ENCODE data around the gene KLRC3. TPM values are rescaled to one million over a fixed set of nuclear protein-coding genes. Genes with fewer than 3 reads are reported as not detected.

KLRC3 gene
- total RNA-seq (ENCODE audit: low replicate concordance): not detected in 2 replicates

GRCh38 chr12:10420334-10420733 lies at the start of gene KLRC3:
Gene KLRC3 (minus strand): TSS chr12:10420595. CDS start chr12:10420550, 45 bp downstream.

GRCh38 chr12:10453156-10453555 lies 32.8 kb upstream of the KLRC3 start, which contains the start of gene KLRC1:
Gene KLRC1 (minus strand): TSS chr12:10453377. CDS start chr12:10451156, 2,221 bp downstream.

GRCh38 chr12:10435816-10436215 lies 15.4 kb upstream of the KLRC3 start, which contains the start of gene KLRC2:
Gene KLRC2 (minus strand): TSS chr12:10436010. CDS start chr12:10435986, 24 bp downstream.

GRCh38 chr12:10409392-10409791 lies 11.0 kb downstream of the KLRC3 start, which contains the start of gene KLRC4:
Gene KLRC4 (minus strand): TSS chr12:10409757. CDS start chr12:10409575, 182 bp downstream.

GRCh38 chr12:10389904-10390303 lies 30.5 kb downstream of the KLRC3 start, which contains the start of gene KLRK1:
Gene KLRK1 (minus strand): TSS chr12:10390041. CDS start chr12:10388810, 1,231 bp downstream.

Other genes starting within 250 kb of the KLRC3 start
- gene OLR1, start 248.5 kb downstream of the KLRC3 start, total RNA-seq (ENCODE audit: low replicate concordance): not detected in 2 replicates
- gene TMEM52B, start 241.6 kb downstream of the KLRC3 start, total RNA-seq (ENCODE audit: low replicate concordance): not detected in 2 replicates
- gene GABARAPL1, start 207.7 kb downstream of the KLRC3 start, total RNA-seq (ENCODE audit: low replicate concordance): 44.0 and 72.3 TPM in 2 replicates
- under 0.01 TPM in 2 replicates for gene KLRD1, start 112.7 kb downstream of the KLRC3 start, total RNA-seq (ENCODE audit: low replicate concordance)
- not detected in 2 replicates for gene KLRK1, start 30.6 kb downstream of the KLRC3 start, total RNA-seq (ENCODE audit: low replicate concordance)
- not detected in 2 replicates for gene KLRC4, start 10.8 kb downstream of the KLRC3 start, total RNA-seq (ENCODE audit: low replicate concordance)
- not detected in 2 replicates for gene KLRC2, start 15.4 kb upstream of the KLRC3 start, total RNA-seq (ENCODE audit: low replicate concordance)
- not detected in 2 replicates for gene KLRC1, start 32.8 kb upstream of the KLRC3 start, total RNA-seq (ENCODE audit: low replicate concordance)
- gene EIF2S3B, start 85.3 kb upstream of the KLRC3 start, total RNA-seq (ENCODE audit: low replicate concordance): 15.0 and 23.9 TPM in 2 replicates
- gene MAGOHB, start 193.0 kb upstream of the KLRC3 start, total RNA-seq (ENCODE audit: low replicate concordance): 18.8 and 26.8 TPM in 2 replicates